Endometrial microvascular endothelial cells (primary cell): ENCODE results near the gene NOP9. TPM values are rescaled to one million over a fixed set of nuclear protein-coding genes. Genes with fewer than 3 reads are reported as not detected.

Source experiments
- total RNA-seq: library from RNA; depleted of rRNA; stranded (reverse); fragments of >200 nt; gene quantifications from one replicate; pipeline ENCODE4 v1.2.3, GENCODE V29; 2015; ENCODE audit errors: inconsistent ontology term

NOP9 gene
- total RNA-seq, 1 donor from 2014 or later, result 28.9 TPM

Other genes starting within 250 kb of the NOP9 start
- not detected for gene CARMIL3, start 247.8 kb upstream of the NOP9 start, total RNA-seq
- not detected for gene CPNE6, start 228.3 kb upstream of the NOP9 start, total RNA-seq
- gene PCK2, start 205.5 kb upstream of the NOP9 start, total RNA-seq, result 15.8 TPM
- gene DCAF11, start 185.1 kb upstream of the NOP9 start, total RNA-seq, result 52.4 TPM
- gene NRL, start 184.9 kb upstream of the NOP9 start, total RNA-seq, result 0.65 TPM
- 3.3 TPM for gene FITM1, start 169.2 kb upstream of the NOP9 start, total RNA-seq
- 239 TPM for gene PSME1, start 163.7 kb upstream of the NOP9 start, total RNA-seq
- 26.7 TPM for gene EMC9, start 158.3 kb upstream of the NOP9 start, total RNA-seq
- gene PSME2, start 153.2 kb upstream of the NOP9 start, total RNA-seq, result 142 TPM
- 121 TPM for gene RNF31, start 152.4 kb upstream of the NOP9 start, total RNA-seq
- 45.2 TPM for gene IRF9, start 138.6 kb upstream of the NOP9 start, total RNA-seq
- 2.6 TPM for gene REC8, start 127.8 kb upstream of the NOP9 start, total RNA-seq
- gene IPO4, start 111.0 kb upstream of the NOP9 start, total RNA-seq, result 85.0 TPM
- 83.3 TPM for gene TM9SF1, start 104.4 kb upstream of the NOP9 start, total RNA-seq
- not detected for gene TSSK4, start 94.2 kb upstream of the NOP9 start, total RNA-seq
- 30.0 TPM for gene CHMP4A, start 86.4 kb upstream of the NOP9 start, total RNA-seq
- 2.3 TPM for gene MDP1, start 83.8 kb upstream of the NOP9 start, total RNA-seq
- gene NEDD8, start 67.5 kb upstream of the NOP9 start, total RNA-seq, result 193 TPM
- 144 TPM for gene GMPR2, start 66.9 kb upstream of the NOP9 start, total RNA-seq
- 68.5 TPM for gene TINF2, start 57.2 kb upstream of the NOP9 start, total RNA-seq
- not detected for gene TGM1, start 36.7 kb upstream of the NOP9 start, total RNA-seq
- 59.6 TPM for gene RABGGTA, start 28.3 kb upstream of the NOP9 start, total RNA-seq
- gene DHRS1, start 70 bp upstream of the NOP9 start, total RNA-seq, result 23.2 TPM
- gene CIDEB, start 8.1 kb downstream of the NOP9 start, total RNA-seq, result 20.7 TPM
- 15.8 TPM for gene LTB4R2, start 10.3 kb downstream of the NOP9 start, total RNA-seq
- 22.6 TPM for gene LTB4R, start 11.7 kb downstream of the NOP9 start, total RNA-seq
- 13.9 TPM for gene ADCY4, start 35.2 kb downstream of the NOP9 start, total RNA-seq
- gene RIPK3, start 40.1 kb downstream of the NOP9 start, total RNA-seq, result 7.2 TPM
- 11.9 TPM for gene NFATC4, start 68.3 kb downstream of the NOP9 start, total RNA-seq
- 6.9 TPM for gene NYNRIN, start 99.2 kb downstream of the NOP9 start, total RNA-seq
- gene CBLN3, start 129.8 kb downstream of the NOP9 start, total RNA-seq, result 1.3 TPM
- 46.6 TPM for gene KHNYN, start 130.1 kb downstream of the NOP9 start, total RNA-seq
- 30.5 TPM for gene SDR39U1, start 142.9 kb downstream of the NOP9 start, total RNA-seq
- gene CMA1, start 208.4 kb downstream of the NOP9 start, total RNA-seq, result not detected